Right renal cortex interstitium (tissue), 3 donors: ENCODE results near the gene DENND2A. TPM values are rescaled to one million over a fixed set of nuclear protein-coding genes. Genes with fewer than 3 reads are reported as not detected.
A peak's percentile ranks its signal among the peaks of the same experiment; 100 is the strongest.
"Not testable (repeated sequence)": the region's sequence is repeated elsewhere in the genome, so short reads cannot be mapped to it uniquely, and the experiment has no call there.

ENCODE experiments used
- DNase-seq, 3 donors: peaks; one replicate each; pipeline ENCODE4 v3.0.0-alpha.2; 2013; ENCODE audit warnings: low read depth in 3 of 3, low spot score in 2 of 3
- polyA plus RNA-seq, 3 donors: library from polyadenylated mRNA; unstranded; fragments of 120-200 nt; gene quantifications; one replicate each; pipeline ENCODE4 v1.2.1, GENCODE V29; 2013; ENCODE audit not compliant: insufficient read length in 3 of 3

The DENND2A gene
- polyA plus RNA-seq, 3 donors, result 37.1 to 40.4 (median 37.4) TPM

- peak in 2 of 3 donors; percentile 68 to 75 for DNase-seq
Measured at GRCh38 chr7:140653319-140654108, 12.9 kb upstream of the DENND2A start.

GRCh38 chr7:140650367-140650766 lies 9.8 kb upstream of the DENND2A start:
- no peak for DNase-seq

GRCh38 chr7:140649556-140650205 lies 9.1 kb upstream of the DENND2A start:
- no peak for DNase-seq

GRCh38 chr7:140646931-140647647 lies 6.5 kb upstream of the DENND2A start:
- no peak for DNase-seq

GRCh38 chr7:140645166-140645900 lies 4.7 kb upstream of the DENND2A start:
- no peak for DNase-seq

- not testable (repeated sequence) for DNase-seq
Measured at GRCh38 chr7:140644761-140645160, 4.1 kb upstream of the DENND2A start.

GRCh38 chr7:140643416-140643815 lies 2.8 kb upstream of the DENND2A start:
- DNase-seq, result no peak

- DNase-seq, result no peak
Measured at GRCh38 chr7:140641524-140642195, 1.0 kb upstream of the DENND2A start.

GRCh38 chr7:140640060-140640637 lies 464 bp downstream of the DENND2A start:
- no peak for DNase-seq

GRCh38 chr7:140639366-140640053 lies 1.1 kb downstream of the DENND2A start:
- DNase-seq, result no peak

- no peak for DNase-seq
Measured at GRCh38 chr7:140638173-140638791, 2.3 kb downstream of the DENND2A start.

GRCh38 chr7:140637400-140637799 lies 3.2 kb downstream of the DENND2A start:
- DNase-seq, result no peak

GRCh38 chr7:140635816-140636215 lies 4.8 kb downstream of the DENND2A start:
- DNase-seq, result no peak

- no peak for DNase-seq
Measured at GRCh38 chr7:140635345-140635744, 5.3 kb downstream of the DENND2A start.

GRCh38 chr7:140631602-140632001 lies 9.0 kb downstream of the DENND2A start:
- no peak for DNase-seq

GRCh38 chr7:140631021-140631420 lies 9.6 kb downstream of the DENND2A start:
- DNase-seq, result no peak

GRCh38 chr7:140625908-140626868 lies 14.4 kb downstream of the DENND2A start:
- DNase-seq, result no peak

GRCh38 chr7:140625192-140625558 lies 15.4 kb downstream of the DENND2A start:
- DNase-seq, result not testable (repeated sequence)
